ENCODE measurements around the gene UGT8. TPM values are rescaled to one million over a fixed set of nuclear protein-coding genes. Genes with fewer than 3 reads are reported as not detected.

UGT8 gene
- total RNA-seq, 1 donor from 2014 or later: 6.4 TPM

- no peak overlapping the region for H2AFZ ChIP-seq (ENCODE audit: low read depth, low read length)
- no peaks in the 10 kb centered on the region for H3K9me3 ChIP-seq (ENCODE audit: insufficient read depth, low read depth, low read length)
- no peak overlapping the region for H3K27ac ChIP-seq (ENCODE audit: low read depth, low read length)
- no peak for FAIRE-seq
- Mint-ChIP-seq H3K36me3 (ENCODE audit: low read depth, unreplicated experiment) (no peaks in the 10 kb centered on the region), H3K27me3 (ENCODE audit: low read depth, unreplicated experiment) (peaks cover 6% of the 10 kb centered on the region), H3K4me1 (ENCODE audit: low read depth, unreplicated experiment) (peaks cover 12% of the 10 kb centered on the region), H3K4me3 (ENCODE audit: unreplicated experiment) (peak overlapping the region; percentile 86), H3K9me3 (ENCODE audit: unreplicated experiment) (peaks cover 10% of the 10 kb centered on the region), H3K27ac (ENCODE audit: unreplicated experiment) (no peak overlapping the region)
- H3K79me2 ChIP-seq (ENCODE audit: insufficient read depth, low read length): no peaks in the 10 kb centered on the region
- TF ChIP-seq EZH2 (IDR thresholded peaks at IDR 0.05; ENCODE audit: insufficient read depth, low read length) (no peak), CTCF (IDR thresholded peaks at IDR 0.05; ENCODE audit: insufficient read depth, low read depth, low read length) (no peak)
- no peak for DNase-seq (ENCODE audit: low read depth)
- H4K20me1 ChIP-seq (ENCODE audit: insufficient read depth, low read length): no peaks in the 10 kb centered on the region
- H3K36me3 ChIP-seq (ENCODE audit: insufficient read depth, low read length): no peaks in the 10 kb centered on the region
- H3K4me3 ChIP-seq (ENCODE audit: insufficient read depth, low read depth, low read length): no peak overlapping the region
- peaks cover 23% of the 10 kb centered on the region for H3K27me3 ChIP-seq (ENCODE audit: insufficient read depth, low read length)
- H3K9ac ChIP-seq (ENCODE audit: low read length): no peak overlapping the region
- peaks cover 13% of the 10 kb centered on the region for H3K4me1 ChIP-seq (ENCODE audit: insufficient read depth, low read length)
- H3K4me2 ChIP-seq (ENCODE audit: low read length): peak overlapping the region; percentile 97
Measured at GRCh38 chr4:114597410-114598115, 1.0 kb upstream of the UGT8 start.

- Histone ChIP-seq H3K9ac (ENCODE audit: low read length) (no peak overlapping the region), H3K4me2 (ENCODE audit: low read length) (peak overlapping the region; percentile 97), H3K4me1 (ENCODE audit: insufficient read depth, low read length) (peaks cover 13% of the 10 kb centered on the region), H3K36me3 (ENCODE audit: insufficient read depth, low read length) (no peaks in the 10 kb centered on the region), H4K20me1 (ENCODE audit: insufficient read depth, low read length) (no peaks in the 10 kb centered on the region), H3K9me3 (ENCODE audit: insufficient read depth, low read depth, low read length) (no peaks in the 10 kb centered on the region), H3K79me2 (ENCODE audit: insufficient read depth, low read length) (no peaks in the 10 kb centered on the region), H3K27me3 (ENCODE audit: insufficient read depth, low read length) (peaks cover 23% of the 10 kb centered on the region), H2AFZ (ENCODE audit: low read depth, low read length) (peak overlapping the region; percentile 91), H3K27ac (ENCODE audit: low read depth, low read length) (no peak overlapping the region), H3K4me3 (ENCODE audit: insufficient read depth, low read depth, low read length) (peak overlapping the region; percentile 63)
- peaks cover 9% of the 10 kb centered on the region for H3K9me3 Mint-ChIP-seq (ENCODE audit: unreplicated experiment)
- DNase-seq (ENCODE audit: low read depth) (peak; percentile 1), FAIRE-seq (no peak)
- peaks cover under 1% of the 10 kb centered on the region for H3K27me3 Mint-ChIP-seq (ENCODE audit: low read depth, unreplicated experiment)
- peaks cover 12% of the 10 kb centered on the region for H3K4me1 Mint-ChIP-seq (ENCODE audit: low read depth, unreplicated experiment)
- TF ChIP-seq CTCF (IDR thresholded peaks at IDR 0.05; ENCODE audit: insufficient read depth, low read depth, low read length): no peak
- peak; percentile 72 for TF ChIP-seq EZH2 (IDR thresholded peaks at IDR 0.05; ENCODE audit: insufficient read depth, low read length)
- H3K27ac Mint-ChIP-seq (ENCODE audit: unreplicated experiment): peak overlapping the region; percentile 38
- no peaks in the 10 kb centered on the region for H3K36me3 Mint-ChIP-seq (ENCODE audit: low read depth, unreplicated experiment)
- peak overlapping the region; percentile 94 for H3K4me3 Mint-ChIP-seq (ENCODE audit: unreplicated experiment)
Measured at GRCh38 chr4:114599231-114599902, 760 bp downstream of the UGT8 start.

All from astrocyte (in vitro differentiated cells and primary cell).